ENCODE data around the gene NRAP.

The NRAP gene

DNA sequence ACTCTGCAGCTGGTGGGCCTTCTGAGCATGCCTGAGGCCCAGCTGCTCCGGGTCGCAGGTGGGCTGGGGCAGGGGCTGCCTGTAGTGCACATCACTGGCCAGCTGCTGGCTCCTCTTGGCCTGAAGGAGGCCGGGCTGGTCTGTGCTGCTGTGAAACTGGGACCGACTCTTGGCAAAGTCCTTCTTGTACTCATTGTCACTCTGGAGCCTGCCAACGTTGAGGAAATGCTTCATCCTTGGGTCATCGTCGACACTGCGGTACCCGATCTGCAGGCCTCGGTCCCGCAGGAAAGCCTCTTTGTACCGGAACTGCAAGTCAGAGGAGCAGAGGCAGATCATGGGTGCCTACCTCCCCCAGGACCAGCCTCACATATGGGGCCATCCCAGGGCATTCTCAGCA lies 73.3 kb downstream of the NRAP start:
- H3K4me3 ChIP-seq (ENCODE audit: low read depth, low read length), result no peak overlapping the region
- TF ChIP-seq, protein P1, sequence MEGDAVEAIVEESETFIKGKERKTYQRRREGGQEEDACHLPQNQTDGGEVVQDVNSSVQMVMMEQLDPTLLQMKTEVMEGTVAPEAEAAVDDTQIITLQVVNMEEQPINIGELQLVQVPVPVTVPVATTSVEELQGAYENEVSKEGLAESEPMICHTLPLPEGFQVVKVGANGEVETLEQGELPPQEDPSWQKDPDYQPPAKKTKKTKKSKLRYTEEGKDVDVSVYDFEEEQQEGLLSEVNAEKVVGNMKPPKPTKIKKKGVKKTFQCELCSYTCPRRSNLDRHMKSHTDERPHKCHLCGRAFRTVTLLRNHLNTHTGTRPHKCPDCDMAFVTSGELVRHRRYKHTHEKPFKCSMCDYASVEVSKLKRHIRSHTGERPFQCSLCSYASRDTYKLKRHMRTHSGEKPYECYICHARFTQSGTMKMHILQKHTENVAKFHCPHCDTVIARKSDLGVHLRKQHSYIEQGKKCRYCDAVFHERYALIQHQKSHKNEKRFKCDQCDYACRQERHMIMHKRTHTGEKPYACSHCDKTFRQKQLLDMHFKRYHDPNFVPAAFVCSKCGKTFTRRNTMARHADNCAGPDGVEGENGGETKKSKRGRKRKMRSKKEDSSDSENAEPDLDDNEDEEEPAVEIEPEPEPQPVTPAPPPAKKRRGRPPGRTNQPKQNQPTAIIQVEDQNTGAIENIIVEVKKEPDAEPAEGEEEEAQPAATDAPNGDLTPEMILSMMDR (IDR thresholded peaks at IDR 0.05; ENCODE audit: low read depth, low read length), result no peak

DNA sequence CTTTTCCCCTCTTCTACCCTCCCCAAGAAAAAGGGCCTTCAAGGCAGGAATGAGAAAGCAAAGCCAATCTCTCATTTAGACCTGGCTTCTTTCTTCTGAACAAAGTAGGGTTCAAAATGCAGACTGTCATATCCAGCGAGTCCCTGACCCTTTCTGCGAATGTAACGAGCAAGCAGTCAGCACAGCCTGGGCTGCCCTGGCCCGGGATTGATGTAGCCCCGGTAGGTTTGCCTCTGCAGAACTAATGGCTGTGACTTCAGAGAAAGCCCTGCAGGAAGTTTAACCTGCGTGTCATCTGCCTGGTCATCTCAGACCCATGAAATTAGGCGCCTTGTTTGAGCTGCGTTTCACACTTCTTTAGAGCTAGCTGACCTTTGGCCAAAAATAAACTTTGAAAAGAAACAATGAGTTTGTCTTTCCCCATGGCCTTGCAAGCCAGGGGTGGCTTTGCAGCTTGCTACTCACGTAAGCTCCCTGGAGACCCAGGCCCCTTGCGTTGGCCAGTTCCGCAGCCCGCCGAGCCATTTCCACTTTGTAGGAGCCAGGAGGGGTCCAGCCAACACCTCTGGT lies 74.6 kb downstream of the NRAP start:
- no peak overlapping the region for H3K4me3 ChIP-seq (ENCODE audit: low read depth, low read length)
- TF ChIP-seq, protein P1 (IDR thresholded peaks at IDR 0.05; ENCODE audit: low read depth, low read length), result no peak

DNA sequence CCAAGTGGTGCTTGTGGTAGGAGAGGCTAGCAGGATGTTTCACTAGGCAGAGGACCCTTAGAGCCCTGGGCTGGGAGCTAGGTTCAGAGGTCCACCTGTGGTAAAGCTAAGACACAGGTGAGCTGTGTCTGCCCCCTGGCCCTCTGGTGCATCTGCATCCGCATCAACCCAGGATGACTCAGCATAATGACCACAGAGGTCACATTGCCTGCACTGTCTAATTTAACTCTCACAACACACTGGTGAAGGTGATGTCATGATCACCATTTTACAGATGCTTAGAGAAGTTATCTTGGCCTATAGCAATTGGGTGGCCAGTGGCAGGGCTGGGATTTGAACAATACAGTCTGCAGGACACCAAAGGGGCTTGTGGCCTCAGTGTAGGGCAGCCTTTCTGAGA lies 77.9 kb downstream of the NRAP start:
- TF ChIP-seq, protein P1 (IDR thresholded peaks at IDR 0.05; ENCODE audit: low read depth, low read length), result no peak
- no peak overlapping the region for H3K4me3 ChIP-seq (ENCODE audit: low read depth, low read length)

DNA sequence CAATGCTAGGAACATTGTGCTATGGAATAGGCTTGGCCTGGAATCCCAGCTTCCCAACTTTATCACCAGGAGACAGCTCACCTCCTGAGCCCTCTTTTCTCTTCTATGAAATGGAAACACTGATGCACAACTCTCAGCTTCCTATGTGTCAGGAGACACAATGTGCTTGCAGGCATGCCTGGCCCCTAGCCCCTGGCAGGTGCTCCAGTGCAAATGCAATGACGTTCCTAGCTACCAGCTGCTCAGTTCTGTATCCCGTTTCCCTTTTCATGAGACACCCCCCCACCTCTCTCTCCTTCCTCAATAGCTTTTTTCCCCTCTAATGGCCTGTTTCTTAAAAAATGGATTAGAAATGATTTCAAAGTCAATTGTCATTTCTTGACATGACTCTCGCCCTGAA lies 80.3 kb downstream of the NRAP start:
- TF ChIP-seq, protein P1 (IDR thresholded peaks at IDR 0.05; ENCODE audit: low read depth, low read length), result no peak

DNA sequence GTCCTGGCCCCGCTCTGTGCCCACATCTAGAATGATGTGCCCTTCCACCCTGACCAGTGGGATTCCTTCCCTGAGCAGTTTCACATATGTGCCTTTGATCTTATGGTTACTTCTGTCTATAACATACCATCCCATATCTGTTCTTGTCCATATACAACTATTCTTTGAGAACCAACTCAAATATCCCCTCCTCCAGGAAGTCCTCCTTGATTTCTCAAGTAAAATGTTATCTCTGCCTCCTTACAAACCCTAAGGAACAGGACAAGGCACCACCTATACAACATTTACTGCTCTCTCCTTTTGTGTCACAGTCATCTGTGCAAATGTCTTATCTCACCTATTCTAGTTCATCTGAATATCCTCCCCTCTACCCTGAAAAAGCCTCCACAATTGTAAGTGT lies 82.7 kb downstream of the NRAP start:
- H3K4me3 ChIP-seq (ENCODE audit: low read depth, low read length), result no peak overlapping the region
- TF ChIP-seq, protein P1 (IDR thresholded peaks at IDR 0.05; ENCODE audit: low read depth, low read length), result no peak

More for the DNA sequence above, 80.3 kb downstream of the NRAP start:
- no peak overlapping the region for H3K4me3 ChIP-seq (ENCODE audit: low read depth, low read length)

DNA sequence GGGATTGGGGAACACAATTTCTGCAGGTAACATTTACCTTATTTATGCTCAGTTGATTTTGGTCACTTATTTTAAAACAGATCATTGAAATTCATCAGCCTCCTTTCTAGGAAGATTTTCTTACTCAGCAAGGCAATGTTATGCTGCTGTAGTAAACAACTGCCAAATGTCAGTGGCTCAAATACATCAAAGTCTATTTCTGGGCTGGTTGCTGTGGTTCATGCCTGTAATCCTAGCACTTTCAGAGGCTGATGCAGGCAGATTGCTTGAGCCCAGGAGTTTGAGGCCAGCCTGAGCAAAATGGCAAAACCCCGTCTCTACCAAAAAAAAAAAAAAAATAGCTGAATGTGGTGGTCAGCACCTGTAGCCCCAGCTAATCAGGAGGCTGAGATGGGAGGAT lies 85.1 kb downstream of the NRAP start:
- TF ChIP-seq, protein P1 (IDR thresholded peaks at IDR 0.05; ENCODE audit: low read depth, low read length), result no peak

GRCh38 chr10:113576852-113577251 lies 87.0 kb downstream of the NRAP start:
- no peak overlapping the region for H3K4me3 ChIP-seq (ENCODE audit: low read depth, low read length)

More for the DNA sequence above, 85.1 kb downstream of the NRAP start:
- H3K4me3 ChIP-seq (ENCODE audit: low read depth, low read length), result no peak overlapping the region

More at GRCh38 chr10:113576852-113577251, 87.0 kb downstream of the NRAP start:
- TF ChIP-seq, protein P1 (IDR thresholded peaks at IDR 0.05; ENCODE audit: low read depth, low read length), result no peak

All from WI38 (cell line).